SKM-1 (cell line): ENCODE measurements around the gene FSTL4.

Experiments used
- DNase-seq: peaks from one replicate; lab custom pipeline; 2025; ENCODE audit not compliant: unreplicated experiment; lab: John Stamatoyannopoulos, UW

Gene FSTL4

DNA sequence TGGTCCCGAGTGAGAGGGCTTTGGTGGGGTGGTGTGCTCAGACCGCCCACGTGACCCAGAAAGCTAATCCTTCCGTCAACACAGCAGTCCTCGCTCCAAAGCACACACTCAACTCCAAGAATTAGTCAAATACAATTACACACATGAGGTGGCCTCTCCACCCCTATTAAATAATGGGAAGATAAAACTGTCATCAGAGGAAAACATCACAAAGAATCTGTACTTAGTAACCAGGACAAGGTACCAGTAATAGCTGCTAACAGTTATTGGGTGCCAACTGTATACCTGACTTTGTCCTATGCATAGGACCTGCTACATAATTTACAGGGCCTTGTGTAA is 337.8 kb downstream of the FSTL4 start:
- DNase-seq = no peak

DNA sequence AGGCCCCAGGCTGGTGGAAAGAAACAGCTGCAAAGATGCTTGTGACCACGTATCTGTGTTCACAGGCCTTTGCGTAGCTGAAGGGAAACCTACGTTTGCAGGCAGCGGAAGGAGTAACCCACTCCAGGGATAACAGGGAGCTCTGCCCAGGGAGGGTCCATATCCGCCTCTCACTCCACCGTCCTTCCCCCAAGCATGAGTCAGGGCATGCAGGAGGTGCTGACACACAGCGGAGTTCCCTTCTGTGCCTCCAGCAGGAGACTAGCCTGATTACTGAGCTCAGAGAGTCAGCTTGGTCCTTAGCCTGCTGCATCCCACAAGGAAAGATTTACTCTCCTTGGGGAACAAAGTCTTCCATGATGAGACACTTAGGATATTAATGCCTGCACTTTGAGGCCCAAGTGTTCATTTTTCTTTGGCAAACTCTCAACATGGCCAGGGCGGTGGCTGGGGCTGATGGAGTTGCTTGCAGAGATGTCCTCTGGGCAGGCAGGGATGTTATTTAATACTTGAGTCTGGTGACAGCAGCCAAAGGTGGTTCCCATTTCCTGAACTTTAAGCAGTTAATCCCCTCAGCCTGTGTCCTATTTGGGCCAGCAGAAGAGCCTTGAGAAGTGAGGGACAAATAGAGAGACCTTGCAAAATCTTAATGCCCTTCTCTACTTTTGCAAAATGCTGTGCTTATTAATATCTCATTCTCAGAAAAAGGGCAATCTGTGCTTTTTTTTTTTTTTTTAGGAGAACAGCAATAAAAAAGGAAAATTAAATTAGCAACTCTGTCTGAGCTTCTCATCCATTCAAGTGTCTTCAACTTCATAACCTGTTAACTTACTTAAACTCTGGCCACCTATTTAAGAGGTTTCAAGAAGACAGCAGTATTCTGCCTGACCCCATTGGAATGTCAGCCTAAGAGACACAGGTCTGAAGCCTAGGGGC is 338.4 kb downstream of the FSTL4 start:
- no peak for DNase-seq

DNA sequence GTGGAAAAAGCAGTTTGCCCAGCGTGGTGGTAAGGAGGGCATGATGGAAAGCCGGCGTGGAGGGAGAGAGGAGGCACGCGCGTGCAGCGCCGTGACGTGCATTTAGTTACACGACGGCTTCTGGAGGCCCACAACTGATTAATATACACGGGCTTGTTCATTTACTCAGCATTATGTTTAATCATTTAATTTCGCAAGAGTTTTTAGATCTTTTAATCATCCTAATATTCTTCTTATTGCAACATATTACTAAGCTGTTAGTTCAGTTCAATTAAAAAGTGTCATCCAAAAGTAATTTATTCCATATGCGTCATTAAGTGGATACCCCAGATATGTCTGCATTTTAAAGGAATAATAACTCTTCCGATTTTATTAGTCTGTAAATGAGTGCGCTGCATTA is 340.0 kb downstream of the FSTL4 start:
- no peak for DNase-seq

DNA sequence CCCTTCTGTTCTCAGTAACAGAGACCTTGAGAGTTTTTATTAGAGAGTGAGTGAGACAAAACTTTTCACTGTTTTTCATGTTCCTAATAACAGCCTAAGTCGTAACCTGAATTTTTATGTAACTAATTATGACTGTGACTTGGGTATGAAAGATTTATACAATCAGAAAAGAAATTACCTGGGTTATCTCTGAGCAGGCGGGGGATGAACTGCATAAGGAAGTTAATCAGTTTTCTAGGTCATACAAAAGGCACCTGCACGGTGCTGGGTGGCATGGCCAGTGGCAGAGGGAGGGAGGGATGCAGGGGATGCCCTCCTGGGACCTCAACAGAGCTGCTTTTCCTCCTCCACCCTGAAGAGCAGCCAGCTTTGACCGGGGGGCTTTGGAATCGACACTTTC is 340.7 kb downstream of the FSTL4 start:
- DNase-seq = no peak

DNA sequence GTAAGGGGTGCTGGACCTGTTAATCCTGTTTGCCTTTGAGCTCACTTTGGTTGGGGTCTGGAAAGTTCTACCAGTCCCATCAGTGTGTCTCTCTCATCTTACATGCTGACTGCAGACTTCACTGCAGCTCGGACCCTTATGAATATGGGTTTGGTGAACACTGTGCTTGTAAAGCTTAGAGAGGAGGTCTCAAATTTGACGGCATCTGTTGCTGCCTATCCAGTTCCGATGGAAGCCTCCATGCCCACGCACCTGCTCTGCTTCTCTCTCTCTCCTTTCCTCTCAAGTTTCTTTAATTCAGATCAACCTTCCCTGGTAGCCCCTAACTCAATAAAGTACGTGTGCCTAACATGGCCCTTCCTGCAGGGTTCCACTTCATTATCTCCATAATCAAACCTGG is 342.6 kb downstream of the FSTL4 start:
- no peak for DNase-seq

DNA sequence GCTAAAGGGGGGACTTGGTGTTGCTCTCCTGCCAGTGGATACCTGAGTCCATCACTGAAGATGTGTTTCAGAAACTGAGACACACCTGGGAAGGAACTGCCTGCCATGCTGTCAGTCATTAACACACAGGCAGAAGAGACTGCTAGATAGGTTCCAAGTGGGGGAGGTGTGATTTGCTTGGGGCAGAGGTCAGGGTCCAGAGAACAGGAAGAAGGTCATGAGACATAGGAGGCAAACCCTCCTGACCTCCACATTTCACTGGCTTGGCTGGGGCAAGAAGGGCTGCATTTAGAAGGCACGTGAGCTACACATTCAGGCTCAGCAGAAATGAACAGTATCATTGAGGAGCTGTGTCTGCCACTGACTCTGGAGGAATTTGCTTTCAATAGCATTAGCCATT is 344.7 kb downstream of the FSTL4 start:
- DNase-seq = no peak

DNA sequence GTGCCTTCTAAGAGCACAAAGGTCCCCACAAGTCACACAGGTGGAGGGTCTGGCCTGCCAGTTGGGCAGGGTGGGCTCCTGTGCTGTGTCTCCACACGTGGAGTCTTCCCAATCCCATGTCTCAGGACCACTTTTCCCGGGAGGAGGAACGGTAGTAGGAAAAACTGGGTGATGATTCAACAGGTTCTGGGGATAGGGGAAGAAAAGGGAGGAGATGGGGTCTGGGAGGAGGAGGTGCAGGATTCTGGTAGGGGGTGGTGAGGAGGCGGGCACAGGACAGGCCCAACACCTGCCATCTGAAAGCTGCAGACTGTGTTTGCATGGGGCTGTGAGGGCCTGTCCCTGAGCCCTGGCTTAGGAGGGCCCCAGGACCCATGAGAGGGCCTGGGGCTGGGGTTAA is 345.4 kb downstream of the FSTL4 start:
- DNase-seq = no peak

DNA sequence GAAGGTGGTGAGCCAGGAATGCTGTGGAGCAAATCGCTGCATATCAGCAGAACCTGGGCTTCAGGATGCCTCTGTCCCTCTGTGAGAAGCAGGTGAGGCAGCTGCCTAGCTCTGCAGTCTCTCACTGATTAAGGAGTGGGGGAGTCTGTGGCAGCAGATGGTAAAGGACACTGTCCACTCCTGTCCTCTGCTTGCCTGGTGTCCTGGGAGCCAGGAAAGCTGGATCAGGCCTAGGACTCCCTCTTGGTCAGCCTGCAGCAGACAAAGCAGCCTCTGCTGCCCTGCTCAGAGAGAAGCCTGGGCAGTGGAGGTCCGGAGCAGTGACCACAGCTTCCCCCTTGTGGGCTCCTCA is 345.8 kb downstream of the FSTL4 start:
- no peak for DNase-seq

DNA sequence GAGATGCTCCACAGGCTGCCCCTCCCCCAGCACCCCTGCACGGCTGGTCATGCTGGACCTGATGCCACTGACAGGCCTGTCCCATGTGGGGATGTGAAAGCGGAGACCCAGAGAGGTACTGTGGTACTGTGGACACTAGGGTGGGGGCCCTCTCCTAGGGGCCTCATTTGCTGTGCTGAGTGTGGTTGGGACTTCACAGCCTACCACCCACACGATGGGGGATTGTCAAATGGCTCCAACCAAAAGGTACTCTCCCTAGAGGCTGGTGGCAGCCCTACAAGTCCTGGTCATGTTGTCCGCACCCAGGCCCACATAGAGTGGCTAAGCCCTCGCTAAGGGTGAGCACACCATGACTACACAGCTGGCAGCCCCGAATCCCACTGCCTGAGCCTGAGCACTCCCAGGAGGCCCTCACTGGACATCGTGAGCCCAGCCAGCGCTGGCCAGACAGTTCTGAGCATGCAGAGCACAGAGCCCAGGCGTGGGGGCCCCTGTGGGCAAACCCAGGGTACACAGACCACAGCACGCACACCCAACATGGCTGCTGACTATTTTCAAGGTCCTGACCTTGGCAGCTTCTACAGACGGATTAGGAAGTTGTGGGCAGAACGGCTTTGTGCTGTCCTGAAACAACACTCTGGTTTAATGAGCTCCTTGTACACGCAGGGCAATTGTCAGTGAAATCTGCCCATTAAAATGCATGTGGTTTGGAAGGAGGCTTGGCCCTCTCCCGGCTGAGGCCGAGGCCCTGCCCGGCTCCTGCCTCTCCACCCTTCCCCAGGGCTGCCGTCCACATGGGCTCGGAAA is 346.4 kb downstream of the FSTL4 start:
- DNase-seq = no peak

DNA sequence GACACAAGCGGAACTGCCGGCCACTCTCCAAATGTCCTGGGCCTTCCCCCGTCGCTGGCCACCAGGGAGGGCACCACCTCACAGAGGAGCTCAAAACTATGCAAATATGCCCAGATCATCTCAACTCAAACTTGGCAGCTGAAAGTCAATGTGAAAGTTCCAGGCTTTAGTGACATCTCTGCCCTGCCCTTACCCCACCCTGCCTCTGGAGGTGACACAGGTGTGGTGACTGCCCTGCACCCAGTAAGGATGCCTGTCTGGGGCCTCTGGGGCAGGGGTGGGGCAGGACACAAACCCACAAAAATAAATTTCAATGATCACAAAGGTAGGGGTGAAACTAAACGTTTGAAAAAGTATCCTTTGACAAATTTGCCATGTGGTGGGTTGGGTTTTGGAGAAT is 347.1 kb downstream of the FSTL4 start:
- DNase-seq = no peak

DNA sequence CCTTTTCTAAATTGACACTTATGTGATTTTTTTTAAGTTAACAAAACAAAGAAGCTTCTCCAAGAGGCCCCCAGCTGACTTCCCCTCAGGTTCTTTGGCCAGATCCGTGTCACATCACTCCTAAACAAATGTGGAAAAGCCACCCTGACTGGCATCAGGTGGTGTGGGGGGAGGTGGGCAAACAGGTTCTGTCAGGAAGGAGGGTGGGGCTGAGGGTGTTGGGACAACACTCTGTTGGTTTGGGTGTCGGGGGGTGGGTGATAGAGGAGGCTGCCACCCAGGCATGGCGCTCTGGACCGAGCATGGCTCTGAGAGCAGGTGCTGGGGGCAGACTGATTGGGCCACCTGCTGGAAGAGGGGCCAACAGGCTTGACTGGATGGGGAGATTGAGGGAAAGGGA is 349.7 kb downstream of the FSTL4 start:
- DNase-seq = no peak

DNA sequence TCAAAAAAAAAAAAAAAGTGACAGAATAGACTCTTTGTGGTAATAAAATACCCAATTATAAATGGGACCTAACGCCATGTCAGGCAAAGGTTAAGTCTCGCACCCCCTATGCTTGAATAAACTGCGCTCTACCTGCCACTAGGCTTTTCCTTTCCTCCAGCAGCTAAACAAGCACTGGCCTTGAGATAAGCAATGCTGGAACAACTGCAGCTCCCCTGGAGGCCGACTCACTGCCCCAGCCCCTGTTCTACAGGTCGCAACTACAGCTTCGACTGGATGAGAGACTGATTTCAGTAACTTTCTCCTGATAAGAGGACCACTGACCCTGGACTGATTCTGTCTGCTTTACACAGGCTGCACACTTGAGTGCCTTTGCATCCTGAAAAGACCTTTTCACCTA is 350.3 kb downstream of the FSTL4 start:
- no peak for DNase-seq

DNA sequence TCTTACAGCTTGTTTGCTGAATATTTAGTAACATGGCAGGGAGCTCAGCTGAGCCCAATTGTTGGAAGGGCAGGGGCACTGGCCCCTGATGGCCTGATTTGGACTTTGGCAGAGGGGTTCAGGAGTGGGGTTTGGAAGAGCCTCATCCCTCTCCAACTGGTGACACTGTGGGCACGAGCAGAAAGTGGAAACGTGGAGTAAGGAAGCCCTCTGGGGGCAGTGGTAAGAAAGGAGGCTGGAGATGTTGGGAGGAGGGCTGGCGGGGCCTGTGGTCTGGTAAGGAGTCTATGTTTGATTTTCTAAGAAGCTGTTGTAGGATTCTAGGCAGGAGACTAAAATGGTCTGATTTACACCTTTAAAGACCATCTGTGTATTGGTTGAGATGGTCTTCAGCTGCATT is 351.6 kb downstream of the FSTL4 start:
- no peak for DNase-seq

DNA sequence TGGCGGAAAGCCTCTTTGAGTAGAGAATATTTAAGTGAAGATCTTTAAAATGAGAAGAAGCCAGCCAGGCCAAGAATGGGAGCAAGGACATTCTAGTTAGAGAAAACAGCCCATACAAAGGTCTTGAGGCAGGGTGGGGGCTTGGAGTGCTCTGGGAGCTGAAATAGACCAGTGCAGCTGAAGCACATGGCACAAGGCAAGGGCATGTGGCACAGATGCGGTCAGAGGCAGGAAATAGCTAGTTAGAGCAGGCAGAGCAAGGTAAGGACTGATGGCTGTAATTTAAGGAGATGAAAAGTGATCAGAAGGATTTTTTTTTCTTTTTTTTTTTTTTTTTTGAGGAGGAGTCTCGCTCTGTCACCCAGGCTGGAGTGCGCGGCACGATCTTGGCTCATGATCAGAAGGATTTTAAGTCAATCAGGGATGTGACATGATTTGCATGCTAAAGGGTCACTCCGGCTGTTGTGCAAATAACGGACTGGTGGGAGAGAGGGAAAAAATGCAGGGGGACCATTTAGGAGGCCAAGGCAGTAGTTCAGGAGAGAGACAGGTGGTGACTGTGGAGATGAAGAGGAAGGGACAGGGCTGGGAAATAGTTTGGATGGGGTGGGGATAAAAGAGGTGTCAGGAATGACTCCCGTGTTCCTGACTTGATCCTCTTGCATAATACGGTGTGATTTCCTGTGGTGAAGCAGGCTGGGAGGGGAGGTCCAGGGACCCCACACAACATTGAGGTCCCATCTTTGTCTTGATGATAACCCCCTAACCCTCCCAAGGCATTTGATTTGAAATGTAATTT is 352.9 kb downstream of the FSTL4 start:
- no peak for DNase-seq

DNA sequence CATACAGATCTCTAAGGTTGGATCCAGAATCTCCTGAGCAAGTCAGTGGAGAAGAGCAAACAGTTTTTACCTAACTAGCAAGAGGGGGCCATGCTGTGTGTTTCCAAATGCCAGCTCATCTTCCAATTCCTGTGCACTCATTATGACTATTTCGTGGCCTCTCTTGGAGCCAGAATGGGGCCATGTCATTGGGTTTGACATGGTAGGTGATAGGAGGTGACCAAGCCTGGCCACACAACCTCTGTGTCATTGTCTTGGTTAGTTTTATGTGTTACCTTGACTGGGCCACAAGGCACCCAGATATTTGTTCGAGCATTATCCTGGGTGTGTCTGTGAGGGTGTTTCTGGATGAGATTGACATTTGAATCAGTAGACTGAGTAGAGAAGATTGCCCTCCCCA is 354.4 kb downstream of the FSTL4 start:
- no peak for DNase-seq

DNA sequence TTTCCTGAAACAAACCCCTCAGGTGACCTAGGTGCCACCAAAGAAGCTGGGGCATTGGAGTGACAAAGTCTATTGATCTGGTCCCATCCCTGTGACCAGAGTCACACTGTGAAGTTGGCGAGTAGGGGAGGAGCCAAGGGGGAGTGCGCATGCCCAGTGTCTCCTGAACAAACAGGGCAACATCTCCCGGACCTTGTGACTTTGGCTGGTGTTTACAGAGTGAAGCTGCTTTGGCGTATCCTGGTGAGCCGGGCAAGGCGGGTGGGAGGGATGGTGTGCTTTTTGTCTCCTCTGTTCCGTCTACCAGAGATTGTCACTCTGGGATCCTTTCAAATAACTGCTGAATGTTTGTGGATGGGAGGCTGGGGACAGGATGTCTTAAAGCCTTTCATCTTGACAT is 356.1 kb downstream of the FSTL4 start:
- DNase-seq = no peak

DNA sequence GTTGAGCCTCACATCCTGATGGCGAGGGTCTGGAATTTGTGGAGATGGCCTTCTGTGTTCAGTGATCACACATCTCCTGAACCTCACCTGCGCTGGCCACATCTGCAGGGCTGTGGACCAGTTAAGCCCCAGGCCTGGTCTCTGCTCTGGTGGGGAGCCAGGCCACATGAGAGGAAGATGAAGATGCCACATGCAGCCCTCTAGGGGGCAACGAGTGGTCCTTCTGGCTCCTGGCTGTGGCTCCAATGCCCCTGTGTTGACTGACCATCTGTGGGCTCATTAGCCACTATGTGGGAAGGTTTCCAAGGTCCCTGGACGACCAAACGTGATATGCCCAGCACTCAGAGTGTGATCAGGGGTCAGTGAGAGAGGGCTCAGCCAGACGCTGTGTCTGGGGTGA is 357.5 kb downstream of the FSTL4 start:
- DNase-seq = no peak

DNA sequence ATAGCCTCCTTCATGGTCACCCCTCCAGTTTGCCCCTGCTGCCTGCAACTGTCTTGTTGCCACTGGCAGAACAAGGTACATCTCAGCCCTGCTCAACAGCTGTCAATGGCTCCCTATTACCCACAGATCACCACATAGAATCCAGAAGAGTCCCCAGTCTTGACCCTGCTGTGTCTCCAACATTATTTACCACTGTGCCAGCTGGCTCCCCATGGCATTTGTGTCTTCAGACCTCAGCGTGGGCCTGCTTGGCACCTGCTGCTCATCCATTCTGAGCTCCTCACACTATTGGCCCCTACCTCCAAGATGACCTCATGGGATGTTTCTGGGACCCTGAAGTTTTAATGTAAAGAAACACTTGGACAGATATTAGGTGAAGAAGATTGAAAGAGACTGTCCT is 358.7 kb downstream of the FSTL4 start:
- no peak for DNase-seq

DNA sequence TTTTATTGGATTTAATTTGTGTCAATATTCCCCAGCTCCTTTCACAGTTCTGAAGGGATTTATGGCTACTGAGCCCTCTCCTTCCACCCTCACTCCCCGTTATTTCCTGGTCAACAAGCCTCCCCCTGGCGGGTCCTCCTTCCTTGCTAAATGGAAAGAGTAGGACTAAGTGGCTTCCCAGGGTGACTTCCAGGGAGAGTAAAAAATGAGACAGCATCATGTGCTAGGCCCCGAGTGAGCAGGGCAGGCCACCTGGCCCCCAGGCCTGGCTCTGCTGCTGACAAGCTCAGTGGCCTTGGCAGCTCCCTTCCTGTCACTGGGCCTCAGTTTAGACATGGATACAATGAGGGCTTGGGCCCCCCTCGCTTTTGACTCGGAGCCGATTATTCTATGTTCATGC is 359.3 kb downstream of the FSTL4 start:
- DNase-seq = no peak

DNA sequence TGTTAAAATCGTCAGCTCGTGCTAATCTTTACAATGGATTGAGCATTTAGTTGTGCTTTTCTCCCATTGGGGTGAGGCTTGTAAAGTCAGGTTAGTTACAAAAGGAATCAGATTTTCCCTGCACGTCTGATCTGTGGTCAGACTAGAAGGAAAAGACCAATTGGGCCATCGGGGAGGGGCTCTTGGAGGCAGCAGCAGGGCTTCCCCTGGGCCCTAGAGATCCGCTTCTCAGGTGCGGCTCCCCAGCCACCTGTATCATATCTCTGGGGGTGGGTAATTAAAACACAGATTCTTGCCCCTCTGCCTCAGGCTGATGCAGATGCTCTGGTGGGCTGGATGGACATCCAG is 360.2 kb downstream of the FSTL4 start:
- no peak for DNase-seq

DNA sequence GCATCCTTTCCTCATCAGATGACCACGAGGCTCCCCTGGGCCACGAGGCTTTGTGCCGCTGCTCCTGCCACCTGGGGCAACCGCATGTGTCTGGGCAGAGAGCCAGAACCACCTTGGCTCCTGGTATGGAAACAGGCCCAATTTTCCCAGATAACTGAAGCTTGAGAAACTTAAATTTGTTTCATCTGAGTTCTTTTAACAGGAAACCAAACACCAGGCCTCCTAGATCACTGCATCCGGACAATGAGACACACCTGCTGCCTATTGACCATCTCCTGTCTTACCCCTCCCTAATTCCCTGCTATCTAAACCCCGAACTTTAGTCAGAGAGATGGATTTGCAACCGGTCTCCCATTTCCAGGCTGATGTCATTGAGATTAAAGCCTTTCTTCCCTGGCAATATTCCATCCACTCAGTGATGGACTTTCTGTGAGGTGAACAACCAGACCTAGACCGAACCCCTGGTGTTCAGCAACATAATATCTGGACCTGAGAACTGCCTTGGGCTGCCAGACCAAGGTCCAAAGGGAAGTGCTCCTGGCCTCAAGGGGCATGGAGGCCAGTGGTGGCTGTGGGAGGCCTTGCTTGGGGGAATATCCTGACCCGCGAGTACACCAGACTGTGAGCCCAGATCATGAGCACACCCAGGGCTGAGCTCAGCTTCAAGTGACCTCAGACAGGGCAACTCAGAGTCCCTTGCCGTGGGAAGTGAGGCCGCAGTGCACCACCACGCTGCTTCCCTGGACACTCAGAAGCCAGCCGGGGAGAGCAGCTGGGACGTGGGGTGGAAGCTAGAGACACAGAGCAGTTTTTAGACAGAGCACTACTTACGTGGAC is 360.8 kb downstream of the FSTL4 start:
- no peak for DNase-seq
